HL-60/S4 treated with phorbol 12-myristate 13-acetate at 8.2 ng/mL for 4 days and 3 days (cell line): ENCODE results near the gene LRRC45.

Experiments
- in situ Hi-C: fragments of 300-500 bp; cut with MboI; formaldehyde crosslinking; loops from 2 replicates; pipeline ENCODE4 v1.15.0; 2022; ENCODE audit warnings: low sequenced_read_pairs

Gene LRRC45

DNA sequence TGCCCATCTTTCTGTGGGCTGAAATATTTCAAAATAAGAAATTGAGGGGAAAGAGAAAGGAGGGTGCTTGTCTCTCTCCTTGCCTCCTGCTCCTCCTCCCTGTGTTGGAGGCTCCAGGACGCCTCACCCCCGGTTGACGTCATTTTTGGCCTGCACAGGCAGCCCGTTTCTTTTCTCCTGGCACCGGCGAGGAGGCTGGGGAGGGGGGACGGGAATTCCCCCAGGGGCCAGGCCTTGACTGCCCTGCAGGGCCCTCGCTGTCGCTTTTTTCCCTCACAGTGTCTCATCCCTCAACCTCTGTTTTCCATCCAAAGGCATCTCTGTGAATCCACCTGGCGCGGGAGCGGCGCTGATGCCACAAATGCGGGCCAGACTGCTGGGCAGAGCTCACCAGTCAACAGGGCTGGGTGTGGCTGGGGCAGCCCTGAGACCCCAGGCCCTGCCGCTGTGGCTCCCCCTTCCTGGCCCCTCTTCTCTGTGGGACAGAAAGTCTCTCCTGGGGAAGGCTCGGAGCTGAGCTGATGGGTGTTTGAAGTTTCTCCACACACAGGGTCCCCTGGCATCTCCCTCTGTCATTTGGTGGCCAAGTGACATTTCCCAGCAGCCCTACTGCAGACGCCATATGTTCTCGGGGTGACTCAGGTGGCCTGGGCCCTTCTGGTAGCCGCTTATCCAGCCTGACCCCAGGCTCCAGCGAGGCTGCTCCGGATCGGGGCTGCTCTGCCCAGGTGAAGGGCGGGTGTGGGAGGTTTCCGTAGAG is 16.5 kb upstream of the LRRC45 start:
- in situ Hi-C loops, result no loop called here

DNA sequence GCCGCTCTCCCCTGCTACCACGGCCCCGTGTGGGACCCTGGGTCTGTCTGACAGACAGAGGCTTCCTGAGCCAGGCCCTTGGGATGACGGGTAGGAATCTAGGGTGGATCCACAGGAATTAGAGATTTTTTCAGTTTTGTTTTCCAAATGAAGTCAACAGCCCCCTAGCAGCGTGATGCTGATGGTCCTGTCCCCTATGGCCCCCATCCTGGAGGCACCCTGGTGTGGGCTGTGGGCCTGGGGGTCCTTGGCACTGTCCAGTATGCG is 15.9 kb upstream of the LRRC45 start:
- in situ Hi-C loops, result no loop called here

DNA sequence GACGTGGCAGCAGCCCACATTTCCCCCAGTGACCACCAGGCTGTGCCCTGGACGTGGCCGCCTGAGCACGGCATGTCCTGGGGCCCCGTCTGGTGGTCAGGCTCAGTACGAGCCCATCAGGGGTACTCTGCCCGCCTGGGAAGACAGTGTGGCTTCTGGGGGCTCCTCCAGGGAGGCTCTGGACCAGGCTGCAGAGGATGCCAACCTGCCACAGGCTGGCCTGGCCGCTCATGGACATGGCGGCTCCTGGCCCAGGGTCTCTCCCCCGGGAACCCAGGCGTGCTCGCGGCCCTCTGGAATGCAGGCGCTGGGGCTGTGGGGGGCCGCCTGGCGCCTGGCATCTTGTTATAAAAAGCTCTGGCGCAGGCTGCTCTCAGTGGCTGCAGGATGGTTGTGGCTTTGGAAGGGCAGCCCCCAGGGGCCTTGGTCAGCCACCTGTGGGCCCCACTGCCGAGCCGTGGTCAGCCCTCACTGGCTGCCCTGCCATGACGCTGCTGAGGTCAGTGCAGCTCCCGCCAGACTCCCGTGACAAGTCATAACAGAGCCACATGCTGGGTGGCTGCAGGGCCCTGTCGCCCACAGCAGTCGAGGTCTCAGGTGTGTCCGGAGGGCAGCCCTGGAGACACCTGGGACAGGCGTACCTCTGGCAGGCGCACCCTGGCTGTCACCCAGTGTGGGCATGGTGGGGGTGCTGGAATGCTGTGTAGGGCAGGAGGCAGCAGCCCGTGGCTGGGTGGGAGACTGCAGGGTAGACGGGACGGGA is 15.4 kb upstream of the LRRC45 start:
- in situ Hi-C loops, result no loop called here

DNA sequence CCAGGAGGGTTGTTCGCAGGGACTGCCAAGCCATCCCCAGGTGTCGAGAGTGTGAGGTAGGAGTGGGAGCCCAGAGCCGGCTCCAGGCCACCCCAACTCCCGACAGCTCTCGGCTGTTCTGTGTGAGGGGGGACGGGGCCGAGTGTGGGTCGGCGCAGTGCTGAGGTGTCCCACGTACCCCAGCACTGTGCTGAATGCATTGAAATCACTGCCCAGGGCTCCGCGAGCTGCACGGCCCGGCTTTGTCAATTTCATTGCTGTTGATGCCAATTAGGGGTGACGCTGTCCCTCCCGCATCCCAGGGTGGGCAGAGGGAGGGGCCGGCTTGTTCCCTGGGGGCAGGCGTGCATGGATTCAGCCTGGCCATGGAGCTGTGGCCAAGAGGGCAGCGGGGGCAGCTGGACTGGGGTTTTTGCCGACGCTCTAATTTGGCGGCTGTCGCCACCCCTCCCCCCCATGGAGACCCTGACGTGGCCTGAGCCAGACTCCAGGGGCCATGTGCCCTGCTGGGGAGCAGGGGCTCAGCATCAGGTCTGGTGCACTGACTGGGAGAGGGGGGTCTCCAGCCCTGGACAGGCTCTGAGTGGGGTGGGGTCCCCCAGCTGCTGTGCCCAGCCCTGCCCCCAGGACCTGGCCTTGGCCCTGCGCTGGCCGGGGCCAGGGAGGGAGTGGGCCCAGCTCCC is 14.7 kb upstream of the LRRC45 start:
- in situ Hi-C loops, result no loop called here

DNA sequence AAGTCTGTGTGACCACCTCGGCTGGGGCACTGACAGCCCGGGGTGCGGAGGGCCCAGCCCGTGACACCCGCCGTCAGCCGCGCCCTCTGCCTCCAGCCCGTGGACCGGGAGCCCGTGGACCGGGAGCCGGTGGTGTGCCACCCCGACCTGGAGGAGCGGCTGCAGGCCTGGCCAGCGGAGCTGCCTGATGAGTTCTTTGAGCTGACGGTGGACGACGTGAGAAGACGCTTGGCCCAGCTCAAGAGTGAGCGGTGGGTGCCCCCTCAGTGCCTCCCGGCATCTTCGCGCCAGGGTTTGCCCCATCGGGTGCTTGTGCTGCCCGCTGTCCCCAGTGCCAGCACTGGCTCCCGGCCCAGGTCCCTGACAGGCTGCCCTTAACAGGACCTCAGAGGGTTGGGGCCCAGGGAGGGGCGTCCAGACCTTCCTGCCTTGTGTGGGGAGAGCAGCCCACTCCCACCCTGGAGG is 14.1 kb upstream of the LRRC45 start:
- in situ Hi-C loops, result no loop called here

DNA sequence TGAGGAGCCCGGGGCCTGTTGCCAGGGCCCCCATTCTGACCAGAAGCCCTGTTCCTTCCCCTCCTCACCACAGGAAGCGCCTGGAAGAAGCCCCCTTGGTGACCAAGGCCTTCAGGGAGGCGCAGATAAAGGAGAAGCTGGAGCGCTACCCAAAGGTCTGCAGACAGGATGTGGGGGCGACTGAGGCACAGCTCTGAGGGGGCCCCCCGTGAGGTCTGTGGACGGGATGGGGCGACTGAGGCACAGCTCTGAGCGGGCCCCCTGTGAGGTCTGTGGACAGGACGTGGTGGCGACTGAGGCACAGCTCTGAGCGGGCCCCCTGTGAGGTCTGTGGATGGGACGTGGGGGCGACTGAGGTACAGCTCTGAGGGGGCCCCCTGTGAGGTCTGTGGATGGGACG is 13.7 kb upstream of the LRRC45 start:
- in situ Hi-C loops, result no loop called here

DNA sequence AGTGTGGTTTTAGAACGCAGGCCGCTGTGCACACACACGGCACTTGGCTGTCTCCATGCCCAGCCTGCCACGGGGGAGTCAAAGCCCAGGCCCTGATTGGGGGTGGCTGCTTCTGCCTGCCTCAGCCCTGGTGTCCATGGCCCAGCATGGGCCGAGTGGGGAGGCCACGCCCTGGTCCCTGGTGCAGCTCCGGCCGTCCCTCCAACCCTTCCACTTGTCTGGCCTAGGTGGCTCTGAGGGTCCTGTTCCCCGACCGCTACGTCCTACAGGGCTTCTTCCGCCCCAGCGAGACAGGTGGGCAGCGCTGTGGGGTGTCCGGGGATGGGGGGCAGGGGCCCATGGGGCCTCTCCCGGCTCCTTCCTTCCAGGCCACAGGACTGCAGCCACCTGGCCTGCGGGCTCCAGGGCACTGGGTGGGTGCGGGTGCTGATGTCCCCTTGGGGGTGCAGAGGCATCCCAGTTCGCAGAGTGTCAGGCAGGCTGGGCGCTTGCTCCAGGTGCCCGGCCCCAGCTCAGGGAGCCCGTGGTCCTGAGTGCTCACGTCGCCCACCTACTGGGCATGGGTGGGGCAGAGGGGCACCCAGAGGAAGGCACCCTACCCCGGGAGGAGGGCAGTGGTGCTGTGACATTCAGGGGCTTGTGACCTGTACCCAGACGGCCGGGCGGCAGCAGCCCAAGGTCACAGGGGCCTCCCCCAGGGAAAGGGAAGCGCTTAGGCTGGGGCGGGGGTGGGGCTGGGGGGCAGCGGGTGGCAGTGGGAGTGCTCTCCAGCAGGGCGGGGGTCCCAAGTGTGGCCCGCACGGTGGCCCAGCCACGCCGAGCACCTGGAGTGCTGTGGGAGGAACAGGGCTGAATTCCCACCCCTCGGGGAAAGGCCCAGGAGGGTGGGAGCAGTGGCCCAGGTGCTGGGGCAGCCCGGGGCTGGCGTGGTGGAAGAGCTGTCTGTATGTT is 12.3 kb upstream of the LRRC45 start:
- in situ Hi-C loops, result no loop called here

DNA sequence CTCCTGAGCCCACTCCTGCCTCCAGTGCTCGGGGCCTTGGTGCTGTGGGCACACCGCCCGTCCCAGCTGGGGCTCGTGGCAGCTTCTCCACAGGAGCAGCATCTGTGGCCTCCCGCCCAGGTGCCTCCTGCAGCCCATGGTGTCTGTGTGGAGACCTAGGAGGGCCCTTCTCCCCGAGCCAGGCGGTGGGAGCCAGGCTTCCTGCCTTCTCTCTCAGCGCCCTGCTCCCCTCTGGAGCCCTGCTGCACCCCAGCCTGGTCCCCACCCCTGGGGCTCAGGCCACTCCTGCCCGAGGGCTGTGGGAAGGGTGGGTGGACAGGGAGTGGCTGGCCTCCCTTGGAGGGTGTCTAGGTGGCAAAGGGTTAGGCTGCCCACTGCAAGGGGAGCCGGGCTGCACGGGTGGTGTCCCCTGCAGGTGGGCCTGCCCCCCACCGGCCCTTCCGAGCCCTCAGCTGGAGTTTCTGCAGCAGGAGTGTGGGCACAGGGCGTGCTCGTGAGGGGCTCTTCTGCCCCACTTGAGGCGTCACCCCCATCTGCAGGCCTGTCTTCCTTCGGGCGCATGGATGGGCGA is 11.4 kb upstream of the LRRC45 start:
- in situ Hi-C loops, result no loop called here

DNA sequence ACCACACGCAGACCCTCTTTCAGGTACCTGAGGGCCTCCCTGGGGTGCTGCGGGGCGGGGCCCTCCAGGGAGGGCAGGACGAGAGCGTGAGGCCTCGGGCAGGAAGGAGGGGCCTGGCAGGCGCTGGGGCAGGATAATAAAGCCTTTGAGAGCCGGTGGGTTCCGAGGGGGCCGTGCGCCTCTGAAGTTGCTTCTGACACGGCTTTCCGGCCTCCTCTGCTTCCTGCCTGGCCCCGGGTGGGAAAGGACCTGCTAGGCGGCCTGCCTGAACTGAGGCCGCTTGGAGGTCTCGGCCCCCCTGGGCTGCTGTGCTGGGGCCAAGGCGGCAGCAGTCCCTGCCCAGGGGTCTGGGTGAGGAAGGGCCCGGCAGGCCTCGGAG is 10.9 kb upstream of the LRRC45 start:
- in situ Hi-C loops, result no loop called here

DNA sequence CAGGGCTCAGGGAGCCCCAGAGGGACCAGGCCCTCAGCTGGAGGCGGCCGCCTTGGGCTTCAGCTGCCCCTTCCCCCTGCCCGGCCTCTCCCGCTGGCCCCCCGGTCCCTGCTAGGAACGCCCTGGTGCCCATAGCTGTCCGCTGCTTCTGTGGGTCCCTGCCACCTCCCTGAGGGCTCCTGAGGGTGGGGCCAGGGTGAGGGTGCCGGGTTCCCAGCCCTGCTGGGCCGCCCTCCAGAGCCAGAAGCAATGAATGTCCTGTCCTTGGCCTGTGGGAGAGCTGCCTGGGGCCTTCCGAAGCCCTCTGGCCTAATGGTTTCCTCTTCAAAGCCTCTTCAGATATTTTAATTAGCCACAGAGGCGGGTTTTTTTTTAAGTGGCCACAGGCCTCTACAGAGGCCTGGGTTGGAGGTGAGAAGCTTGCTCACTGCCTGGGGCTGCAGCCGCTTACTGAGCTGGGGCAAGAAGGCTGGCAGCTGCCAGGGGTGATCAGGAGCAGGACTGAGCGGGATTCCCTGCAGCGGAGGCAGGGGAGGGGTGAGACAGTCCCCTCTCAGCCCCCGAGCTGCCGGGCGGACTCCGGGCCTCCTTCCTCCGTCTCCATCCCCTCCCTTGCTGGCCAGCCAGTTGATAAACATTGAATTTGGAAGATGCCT is 10.3 kb upstream of the LRRC45 start:
- in situ Hi-C loops, result no loop called here

DNA sequence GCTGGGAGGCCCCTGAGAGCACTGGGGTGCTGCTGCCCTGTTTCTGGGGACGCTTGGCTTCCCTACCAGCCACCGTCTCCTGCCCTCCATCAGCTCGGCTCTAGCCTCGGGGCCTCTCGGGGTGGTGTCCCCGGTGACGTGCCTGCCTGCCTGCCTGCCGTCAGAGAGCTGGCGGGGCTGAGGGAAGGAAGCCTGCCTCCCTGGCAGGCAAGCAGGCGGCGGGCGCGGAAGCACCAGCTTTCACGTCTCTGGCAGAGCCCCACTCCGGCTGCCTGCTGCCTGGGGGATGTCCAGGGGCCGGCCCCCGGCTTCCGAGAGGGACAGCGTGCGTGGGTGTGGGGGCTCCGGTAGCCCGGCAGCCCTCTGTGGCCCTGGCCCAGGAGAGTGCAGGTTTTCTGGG is 9.8 kb upstream of the LRRC45 start:
- in situ Hi-C loops, result no loop called here

DNA sequence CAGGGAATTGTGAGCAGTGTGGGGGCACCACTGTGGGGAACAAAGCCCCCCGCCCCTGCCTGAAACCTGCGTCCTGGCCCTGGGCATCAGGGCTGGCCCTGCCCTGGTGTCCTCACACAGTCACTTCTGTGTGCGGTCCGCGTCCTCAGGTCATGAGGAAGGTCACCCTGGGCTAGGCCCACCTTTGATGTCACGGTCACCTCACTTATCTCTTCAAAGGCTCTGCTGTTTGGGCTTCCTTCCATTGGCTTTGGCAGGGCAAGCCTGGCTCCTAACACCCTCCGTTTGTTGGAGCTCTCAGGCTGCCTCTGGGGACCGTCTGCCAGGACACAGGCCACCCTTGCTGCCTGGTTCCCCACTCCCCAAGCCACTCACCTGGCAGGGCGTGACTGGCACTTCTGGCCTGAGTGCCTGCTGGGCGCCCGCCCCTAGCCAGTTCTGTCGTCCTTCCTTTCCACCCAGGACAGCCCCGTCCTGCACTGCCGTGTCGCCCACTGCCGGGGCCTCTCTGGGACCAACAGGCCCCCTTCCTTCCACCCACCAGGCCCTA is 9.3 kb upstream of the LRRC45 start:
- in situ Hi-C loops, result no loop called here

DNA sequence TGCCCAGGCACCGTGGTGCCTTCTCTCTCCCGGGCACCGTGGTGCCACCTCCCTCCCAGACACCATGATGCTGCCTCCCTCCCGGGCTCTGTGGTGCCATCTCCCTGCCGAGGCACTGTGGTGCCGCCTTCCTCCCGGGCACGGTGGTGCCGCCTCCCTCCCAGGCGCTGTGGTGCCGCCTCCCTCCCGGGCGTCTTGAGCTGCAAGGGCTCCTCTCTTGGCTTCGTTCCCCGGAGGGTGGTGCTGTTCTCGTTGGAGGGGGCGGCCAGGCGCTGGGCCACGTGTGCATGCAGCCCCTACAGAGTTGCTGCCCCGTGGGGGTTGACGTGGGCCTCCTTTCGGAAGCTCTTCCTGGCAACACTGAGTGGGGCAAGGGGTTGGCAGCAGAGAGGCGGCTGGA is 8.7 kb upstream of the LRRC45 start:
- in situ Hi-C loops, result no loop called here

DNA sequence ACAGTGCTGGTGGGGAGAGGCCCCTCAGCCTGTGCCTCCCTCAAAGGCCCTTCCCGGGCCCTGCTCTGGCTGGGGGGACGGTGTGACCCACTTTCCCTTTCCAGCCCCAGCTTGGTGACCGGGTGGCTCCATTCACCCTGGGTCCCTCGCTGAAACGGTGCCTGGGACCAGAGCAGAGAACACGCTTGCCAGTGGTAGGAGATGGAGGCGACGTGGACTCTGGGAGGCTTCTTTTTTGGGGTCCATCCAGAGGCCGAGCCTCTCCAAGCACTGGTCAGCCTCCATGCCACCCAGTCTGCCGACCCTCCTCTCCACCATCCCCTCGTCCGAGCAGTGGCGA is 8.2 kb upstream of the LRRC45 start:
- in situ Hi-C loops, result no loop called here

DNA sequence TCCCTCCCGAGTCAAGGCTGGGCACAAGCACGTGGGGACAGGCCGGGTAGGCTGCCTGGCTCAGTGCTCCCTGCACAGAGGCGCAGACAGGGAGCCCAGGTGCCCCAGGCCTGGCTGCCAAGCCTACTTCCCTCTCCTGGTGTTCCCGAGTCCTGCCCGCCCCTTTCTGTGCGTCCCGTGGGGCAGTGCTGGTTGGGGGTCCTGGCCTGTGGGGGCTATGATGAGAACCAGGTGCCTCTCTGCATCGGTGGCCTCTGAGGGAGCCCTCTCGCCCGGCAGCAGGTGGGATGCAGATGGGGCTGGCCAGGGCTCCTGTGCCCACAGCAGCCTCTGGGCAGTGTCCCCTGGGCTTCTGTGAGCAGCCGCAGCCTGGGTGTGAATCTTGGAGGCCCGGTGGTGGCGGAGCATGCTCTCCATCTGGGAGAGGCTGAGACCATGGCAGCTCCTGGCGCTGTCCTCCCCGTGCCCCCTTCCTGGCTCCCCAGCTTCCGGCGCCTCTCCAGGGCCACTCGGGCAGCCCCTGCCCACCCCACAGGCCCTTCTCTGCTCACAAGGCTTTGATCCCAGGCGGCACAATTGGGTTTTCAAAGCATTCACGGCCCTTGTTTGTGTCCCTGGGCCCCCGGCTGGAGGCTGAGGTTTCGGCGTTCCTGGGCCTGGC is 7.7 kb upstream of the LRRC45 start:
- in situ Hi-C loops, result no loop called here

DNA sequence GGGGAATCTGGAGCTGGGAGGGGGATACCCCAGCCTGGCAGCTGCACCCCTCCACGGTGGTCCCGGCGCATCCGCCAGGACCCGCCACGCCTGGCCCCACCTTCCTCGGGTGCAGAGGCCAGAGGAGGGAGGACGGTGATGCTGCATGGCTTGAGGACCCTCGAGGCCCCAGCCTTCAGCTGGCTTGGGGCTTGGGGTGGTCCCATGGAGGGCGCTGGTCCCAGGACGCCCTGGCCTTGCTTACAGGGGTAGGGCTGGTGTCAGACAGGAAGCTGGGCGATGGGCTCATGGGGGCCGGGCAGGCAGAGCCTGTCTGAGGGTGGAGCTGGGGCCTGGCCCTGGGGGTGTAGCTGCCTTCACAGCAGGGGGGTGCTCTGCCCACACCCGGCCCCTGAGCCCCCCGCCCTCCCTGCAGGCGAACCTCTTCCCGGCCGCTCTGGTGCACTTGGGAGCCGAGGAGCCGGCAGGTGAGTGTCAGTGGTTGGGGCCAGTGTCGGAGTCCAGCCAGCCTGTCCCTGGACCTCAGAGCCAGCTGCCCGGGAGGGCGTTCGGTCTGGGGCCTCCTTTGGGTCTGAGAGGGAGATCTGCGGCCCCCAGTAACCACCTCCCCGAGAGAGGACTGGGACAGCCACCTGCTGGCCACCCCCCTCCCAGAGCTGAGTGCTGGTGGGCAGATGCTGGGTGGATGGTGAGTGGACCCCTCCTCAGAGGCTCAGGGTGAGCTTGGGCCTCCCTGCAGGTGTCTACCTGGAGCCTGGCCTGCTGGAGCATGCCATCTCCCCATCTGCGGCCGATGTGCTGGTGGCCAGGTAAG is 6.8 kb upstream of the LRRC45 start:
- in situ Hi-C loops, result no loop called here

DNA sequence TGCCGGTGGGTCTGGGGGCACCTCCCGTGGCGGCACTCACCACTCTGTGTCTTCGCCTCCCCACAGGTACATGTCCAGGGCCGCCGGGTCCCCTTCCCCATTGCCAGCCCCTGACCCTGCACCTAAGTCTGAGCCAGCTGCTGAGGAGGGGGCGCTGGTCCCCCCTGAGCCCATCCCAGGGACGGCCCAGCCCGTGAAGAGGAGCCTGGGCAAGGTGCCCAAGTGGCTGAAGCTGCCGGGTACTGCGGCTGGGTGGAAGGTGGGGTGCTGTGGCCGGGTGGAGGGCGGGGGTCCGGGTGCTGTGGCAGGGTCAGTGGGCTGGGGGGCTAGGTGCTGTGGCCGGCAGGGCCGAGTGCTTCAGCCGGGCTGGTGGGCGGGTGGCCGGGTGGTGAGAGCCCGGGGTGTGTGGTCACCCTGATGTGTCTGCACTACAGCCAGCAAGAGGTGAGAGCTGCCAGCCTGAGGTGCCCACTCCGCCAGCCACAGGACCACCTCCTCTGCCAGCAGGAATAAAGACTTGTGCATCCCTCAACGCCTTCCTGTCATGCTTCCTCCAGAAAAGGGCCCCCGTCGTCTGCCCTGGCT is 6.1 kb upstream of the LRRC45 start:
- in situ Hi-C loops, result no loop called here

DNA sequence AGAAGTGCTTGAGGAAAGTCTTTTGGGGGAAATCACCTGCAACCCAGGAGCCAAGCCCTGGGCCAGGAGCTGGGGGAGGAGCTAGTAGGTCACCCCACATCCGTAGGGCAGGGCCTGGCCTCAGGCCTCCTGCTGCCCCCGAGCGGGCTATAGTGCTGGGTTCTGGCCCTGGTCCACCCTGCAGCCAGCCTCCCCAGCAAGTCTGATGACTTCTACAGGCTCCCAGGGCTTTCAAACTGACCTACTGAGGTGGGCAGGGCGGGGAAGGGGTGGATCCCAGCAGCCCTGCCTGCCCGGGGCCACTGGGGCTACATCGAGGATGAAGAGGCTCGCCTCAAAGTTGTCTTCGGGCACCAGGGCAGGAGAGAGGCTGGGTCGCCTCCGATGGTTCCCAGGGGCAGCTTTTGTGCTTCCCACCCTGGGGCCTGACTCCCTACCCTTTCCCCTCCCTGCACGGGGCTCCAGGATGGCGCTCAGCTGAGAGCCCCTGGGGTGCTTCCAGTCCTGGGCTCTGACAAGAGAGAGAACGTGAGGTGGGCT is 5.4 kb upstream of the LRRC45 start:
- in situ Hi-C loops, result no loop called here
